ENCODE data around the gene INTS13.

INTS13 gene

GRCh38 chr12:26929590-26929989, 8.2 kb downstream of the INTS13 start:
- Histone ChIP-seq H3K79me2 (ENCODE audit: insufficient read depth, low read length) (peaks cover 44% of the 10 kb centered on the region), H3K9ac (ENCODE audit: low read length) (no peak overlapping the region), H4K20me1 (ENCODE audit: low read depth, low read length) (peaks cover 6% of the 10 kb centered on the region; the same call in 1 of the 2 replicates), H2AFZ (ENCODE audit: low read depth, low read length, severe bottlenecking) (no peak overlapping the region), H3K4me2 (ENCODE audit: low read depth, low read length, poor library complexity, severe bottlenecking) (no peak overlapping the region), H3K9me2 (replicated peaks; ENCODE audit: insufficient read depth, low read length) (no peaks in the 10 kb centered on the region), H3K27ac (ENCODE audit: low read depth, low read length) (no peak overlapping the region), H3K9me3 (ENCODE audit: insufficient read depth, low read length) (no peaks in the 10 kb centered on the region), H3K36me3 (ENCODE audit: low read length) (peaks cover 39% of the 10 kb centered on the region), H3K27me3 (ENCODE audit: low read length) (no peaks in the 10 kb centered on the region), H3F3A (ENCODE audit: insufficient read depth) (peaks cover 3% of the 10 kb centered on the region), H3K4me3 (ENCODE audit: insufficient read depth, low read length, poor library complexity, severe bottlenecking) (no peak overlapping the region)
- TF ChIP-seq, protein P1, sequence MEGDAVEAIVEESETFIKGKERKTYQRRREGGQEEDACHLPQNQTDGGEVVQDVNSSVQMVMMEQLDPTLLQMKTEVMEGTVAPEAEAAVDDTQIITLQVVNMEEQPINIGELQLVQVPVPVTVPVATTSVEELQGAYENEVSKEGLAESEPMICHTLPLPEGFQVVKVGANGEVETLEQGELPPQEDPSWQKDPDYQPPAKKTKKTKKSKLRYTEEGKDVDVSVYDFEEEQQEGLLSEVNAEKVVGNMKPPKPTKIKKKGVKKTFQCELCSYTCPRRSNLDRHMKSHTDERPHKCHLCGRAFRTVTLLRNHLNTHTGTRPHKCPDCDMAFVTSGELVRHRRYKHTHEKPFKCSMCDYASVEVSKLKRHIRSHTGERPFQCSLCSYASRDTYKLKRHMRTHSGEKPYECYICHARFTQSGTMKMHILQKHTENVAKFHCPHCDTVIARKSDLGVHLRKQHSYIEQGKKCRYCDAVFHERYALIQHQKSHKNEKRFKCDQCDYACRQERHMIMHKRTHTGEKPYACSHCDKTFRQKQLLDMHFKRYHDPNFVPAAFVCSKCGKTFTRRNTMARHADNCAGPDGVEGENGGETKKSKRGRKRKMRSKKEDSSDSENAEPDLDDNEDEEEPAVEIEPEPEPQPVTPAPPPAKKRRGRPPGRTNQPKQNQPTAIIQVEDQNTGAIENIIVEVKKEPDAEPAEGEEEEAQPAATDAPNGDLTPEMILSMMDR (IDR thresholded peaks at IDR 0.05; ENCODE audit: insufficient read depth, low read length, poor library complexity, severe bottlenecking), result no peak
- TF ChIP-seq EZH2phosphoT487 (conservative IDR thresholded peaks at IDR 0.05; ENCODE audit: low read length), result no peak

GRCh38 chr12:26928661-26929060, 9.1 kb downstream of the INTS13 start:
- Histone ChIP-seq H3K36me3 (ENCODE audit: low read length) (peaks cover 46% of the 10 kb centered on the region), H3F3A (ENCODE audit: insufficient read depth) (peaks cover 8% of the 10 kb centered on the region), H3K9me2 (replicated peaks; ENCODE audit: insufficient read depth, low read length) (no peaks in the 10 kb centered on the region), H2AFZ (ENCODE audit: low read depth, low read length, severe bottlenecking) (no peak overlapping the region), H3K9me3 (ENCODE audit: insufficient read depth, low read length) (no peaks in the 10 kb centered on the region), H3K9ac (ENCODE audit: low read length) (no peak overlapping the region), H3K27ac (ENCODE audit: low read depth, low read length) (no peak overlapping the region), H3K79me2 (ENCODE audit: insufficient read depth, low read length) (peaks cover 35% of the 10 kb centered on the region), H3K27me3 (ENCODE audit: low read length) (no peaks in the 10 kb centered on the region), H3K4me3 (ENCODE audit: insufficient read depth, low read length, poor library complexity, severe bottlenecking) (no peak overlapping the region), H3K4me2 (ENCODE audit: low read depth, low read length, poor library complexity, severe bottlenecking) (no peak overlapping the region), H4K20me1 (ENCODE audit: low read depth, low read length) (peaks cover 6% of the 10 kb centered on the region; the same call in 1 of the 2 replicates)
- no peak for TF ChIP-seq EZH2phosphoT487 (conservative IDR thresholded peaks at IDR 0.05; ENCODE audit: low read length)
- TF ChIP-seq, protein P1 (IDR thresholded peaks at IDR 0.05; ENCODE audit: insufficient read depth, low read length, poor library complexity, severe bottlenecking), result no peak

DNA sequence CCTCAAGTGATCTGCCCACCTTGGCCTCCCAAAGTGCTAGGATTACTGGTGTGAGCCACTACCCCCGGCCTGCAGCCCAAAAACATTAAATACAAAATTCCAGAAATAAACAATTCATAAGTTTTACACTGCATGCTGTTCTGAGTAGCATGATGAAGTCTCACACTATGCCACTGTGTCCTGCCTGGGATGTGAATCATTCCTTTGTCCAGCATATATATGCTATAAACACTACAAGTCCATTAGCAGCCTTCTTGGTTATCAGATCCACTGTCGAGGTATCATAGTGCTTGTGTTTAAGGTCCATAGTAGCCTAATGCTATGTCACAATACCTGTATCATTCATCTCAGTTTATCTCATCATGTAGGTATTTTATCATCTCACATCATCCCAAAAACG, 15.9 kb downstream of the INTS13 start:
- Histone ChIP-seq H3K36me3 (ENCODE audit: low read length) (peaks cover 56% of the 10 kb centered on the region), H4K20me1 (ENCODE audit: low read depth, low read length) (0 out of 2 replicates have a peak, but pooled peaks cover 5% of the 10 kb centered on the region), H3F3A (ENCODE audit: insufficient read depth) (peaks cover 10% of the 10 kb centered on the region), H3K79me2 (ENCODE audit: insufficient read depth, low read length) (no peaks in the 10 kb centered on the region), H3K9ac (ENCODE audit: low read length) (no peak overlapping the region), H3K27ac (ENCODE audit: low read depth, low read length) (no peak overlapping the region), H3K4me3 (ENCODE audit: insufficient read depth, low read length, poor library complexity, severe bottlenecking) (no peak overlapping the region), H2AFZ (ENCODE audit: low read depth, low read length, severe bottlenecking) (no peak overlapping the region), H3K27me3 (ENCODE audit: low read length) (no peaks in the 10 kb centered on the region), H3K4me2 (ENCODE audit: low read depth, low read length, poor library complexity, severe bottlenecking) (no peak overlapping the region), H3K9me3 (ENCODE audit: insufficient read depth, low read length) (no peaks in the 10 kb centered on the region), H3K9me2 (replicated peaks; ENCODE audit: insufficient read depth, low read length) (no peaks in the 10 kb centered on the region)
- no peak for TF ChIP-seq EZH2phosphoT487 (conservative IDR thresholded peaks at IDR 0.05; ENCODE audit: low read length)
- TF ChIP-seq, protein P1 (IDR thresholded peaks at IDR 0.05; ENCODE audit: insufficient read depth, low read length, poor library complexity, severe bottlenecking), result no peak

All from SU-DHL-6 (cell line).